BE2C (cell line): ENCODE data around the gene ARPC2.

ENCODE experiments used
- DNase-seq: peaks from one replicate; pipeline ENCODE4 v3.0.0-alpha.2; 2020
- H3K27me3 ChIP-seq: fragments of 250-450 bp; sonication (Bioruptor Pico); 2 replicates; pipeline ENCODE4 v1.5.1; 2020; ENCODE audit warnings: mild to moderate bottlenecking
- H3K36me3 ChIP-seq: fragments of 250-450 bp; sonication (Bioruptor Pico); 2 replicates; pipeline ENCODE4 v1.5.1; 2020; ENCODE audit warnings: mild to moderate bottlenecking
- H3K4me1 ChIP-seq: fragments of 250-450 bp; sonication (Bioruptor Pico); 2 replicates; pipeline ENCODE4 v1.5.1; 2020
- H3K4me3 ChIP-seq: 2 replicates; pipeline ENCODE4 v1.5.1; 2011; ENCODE audit warnings: low read depth, low read length
- H3K9me3 ChIP-seq: fragments of 250-450 bp; sonication (Bioruptor Pico); 2 replicates; pipeline ENCODE4 v1.5.1; 2020
- CTCF ChIP-seq: IDR thresholded peaks from 2 replicates; pipeline ENCODE4 v1.5.1; 2012; ENCODE audit warnings: mild to moderate bottlenecking, low read depth, low read length

ARPC2 gene

GRCh38 chr2:218262631-218263586 is 45.9 kb downstream of the ARPC2 start:
- peak overlapping the region; percentile 35; the same call in 1 of the 2 replicates for H3K4me3 ChIP-seq
- DNase-seq: peak; percentile 80
- peaks cover 45% of the 10 kb centered on the region for H3K4me1 ChIP-seq
- no peak for TF ChIP-seq CTCF
- H3K27me3 ChIP-seq: no peaks in the 10 kb centered on the region
- no peaks in the 10 kb centered on the region for H3K9me3 ChIP-seq
- peaks cover 14% of the 10 kb centered on the region for H3K36me3 ChIP-seq

- no peak for DNase-seq
- no peak overlapping the region for H3K4me3 ChIP-seq
- peaks cover 38% of the 10 kb centered on the region for H3K4me1 ChIP-seq
- H3K9me3 ChIP-seq: no peaks in the 10 kb centered on the region
- peaks cover 14% of the 10 kb centered on the region for H3K36me3 ChIP-seq
- no peaks in the 10 kb centered on the region for H3K27me3 ChIP-seq
- TF ChIP-seq CTCF: peak; percentile 29
Measured at GRCh38 chr2:218263817-218264641, 47.0 kb downstream of the ARPC2 start.

GRCh38 chr2:218264773-218265561 is 48.0 kb downstream of the ARPC2 start:
- no peak for DNase-seq
- Histone ChIP-seq H3K4me3 (no peak overlapping the region), H3K9me3 (no peaks in the 10 kb centered on the region), H3K4me1 (peaks cover 31% of the 10 kb centered on the region), H3K27me3 (no peaks in the 10 kb centered on the region), H3K36me3 (peaks cover 14% of the 10 kb centered on the region)
- no peak for TF ChIP-seq CTCF

GRCh38 chr2:218265626-218266025 is 48.6 kb downstream of the ARPC2 start:
- Histone ChIP-seq H3K4me3 (no peak overlapping the region), H3K9me3 (no peaks in the 10 kb centered on the region), H3K36me3 (peaks cover 14% of the 10 kb centered on the region), H3K27me3 (no peaks in the 10 kb centered on the region), H3K4me1 (peaks cover 25% of the 10 kb centered on the region)
- no peak for DNase-seq
- TF ChIP-seq CTCF: no peak

GRCh38 chr2:218266316-218266979 is 49.5 kb downstream of the ARPC2 start:
- no peak for DNase-seq
- TF ChIP-seq CTCF: no peak
- peaks cover 14% of the 10 kb centered on the region for H3K36me3 ChIP-seq
- no peaks in the 10 kb centered on the region for H3K27me3 ChIP-seq
- H3K9me3 ChIP-seq: no peaks in the 10 kb centered on the region
- H3K4me1 ChIP-seq: peaks cover 18% of the 10 kb centered on the region
- no peak overlapping the region for H3K4me3 ChIP-seq
